Sigmoid colon (tissue), 4 donors: ENCODE results near the gene NAA25.

ENCODE experiments used
- CTCF ChIP-seq, 4 experiments: fragments of 450-650 bp in 3 of 4; fragments of 200-600 bp in 1 of 4; IDR thresholded peaks; one replicate each; pipeline ENCODE4 v1.5.1; 2016 to 2019; ENCODE audit warnings: antibody characterized with exemption in 4 of 4, mild to moderate bottlenecking in 3 of 4, moderate library complexity in 2 of 4
- EP300 ChIP-seq, 4 donors: sonication (generic); formaldehyde crosslinking; IDR thresholded peaks; one replicate each; pipeline ENCODE4 v1.6.1; 2017; ENCODE audit warnings: antibody characterized with exemption in 4 of 4
- POLR2A ChIP-seq, 2 donors: fragments of 450-650 bp; IDR thresholded peaks; one replicate each; pipeline ENCODE4 v1.6.1; 2016; ENCODE audit warnings: antibody characterized with exemption in 2 of 2, mild to moderate bottlenecking in 2 of 2, moderate library complexity in 2 of 2
- POLR2AphosphoS5 ChIP-seq, 4 donors: sonication (generic); formaldehyde crosslinking; IDR thresholded peaks; one replicate each; pipeline ENCODE4 v1.6.1; 2017; ENCODE audit warnings: antibody characterized with exemption in 4 of 4

GRCh38 chr12:112035219-112035785, 73.3 kb downstream of the NAA25 start:
- no peak for TF ChIP-seq CTCF (IDR thresholded peaks at IDR 0.05)
- no peak for TF ChIP-seq POLR2A (IDR thresholded peaks at IDR 0.05)
- no peak for TF ChIP-seq POLR2AphosphoS5 (IDR thresholded peaks at IDR 0.05)
- no peak for TF ChIP-seq EP300 (IDR thresholded peaks at IDR 0.05)
